GM19324 (cell line): ENCODE results near the gene ARHGEF2.

Experiments used
- ATAC-seq: cut with Tn5 transposase; IDR thresholded peaks from one replicate; pipeline ENCODE4 v1.9.1; 2021; ENCODE audit warnings: mild to moderate bottlenecking, moderate library complexity; ENCODE audit not compliant: unreplicated experiment, low FRiP score

The ARHGEF2 gene

DNA sequence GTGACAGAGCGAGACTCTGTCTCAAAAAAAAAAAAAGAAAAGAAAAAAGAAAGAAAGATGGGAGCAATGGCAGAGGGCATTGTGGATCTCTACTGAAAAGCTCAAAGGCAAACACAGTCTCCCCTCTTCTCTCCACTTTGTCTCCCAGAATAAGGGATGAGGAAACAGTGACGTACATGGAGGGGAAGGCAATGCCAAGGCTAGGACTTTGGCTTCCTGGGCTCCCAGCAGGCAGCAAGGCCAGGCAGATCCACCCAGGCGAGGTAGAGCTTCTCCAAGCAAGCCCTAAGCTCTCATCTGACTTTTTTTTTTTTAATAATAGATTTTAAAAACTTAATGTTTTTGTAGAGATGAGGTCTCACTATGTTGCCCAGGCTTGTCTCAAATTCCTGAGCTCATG lies 4.6 kb downstream of the ARHGEF2 start:
- ATAC-seq = no peak

- ATAC-seq = no peak
These were observed 6.2 kb downstream of the ARHGEF2 start for GRCh38 chr1:155971910-155972809.

GRCh38 chr1:155970531-155971167 lies 7.7 kb downstream of the ARHGEF2 start:
- no peak for ATAC-seq

GRCh38 chr1:155969377-155969791 lies 9.0 kb downstream of the ARHGEF2 start:
- no peak for ATAC-seq

DNA sequence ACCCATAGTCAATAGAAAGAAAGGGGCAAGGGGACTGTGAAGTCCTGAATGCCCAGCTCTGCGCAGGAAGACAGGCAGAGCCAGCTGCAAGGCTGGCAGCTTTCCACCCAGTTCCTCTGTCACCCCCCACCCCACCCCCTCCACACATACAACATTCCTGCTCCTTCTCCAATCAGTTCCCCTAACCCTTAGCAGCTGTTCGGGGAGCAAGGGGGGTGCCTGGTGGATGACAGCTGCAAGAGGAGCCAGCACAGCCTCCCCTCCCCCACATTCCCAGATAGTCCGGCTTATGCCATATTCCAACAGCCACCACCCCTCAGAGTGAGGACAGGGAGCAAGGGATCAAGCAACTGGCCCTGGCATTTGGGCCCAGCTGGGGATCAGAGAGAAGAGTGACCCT lies 9.7 kb downstream of the ARHGEF2 start:
- ATAC-seq = no peak

GRCh38 chr1:155968051-155968400 lies 10.3 kb downstream of the ARHGEF2 start:
- no peak for ATAC-seq

- no peak for ATAC-seq
These were observed 10.9 kb downstream of the ARHGEF2 start for GRCh38 chr1:155967341-155968050.

DNA sequence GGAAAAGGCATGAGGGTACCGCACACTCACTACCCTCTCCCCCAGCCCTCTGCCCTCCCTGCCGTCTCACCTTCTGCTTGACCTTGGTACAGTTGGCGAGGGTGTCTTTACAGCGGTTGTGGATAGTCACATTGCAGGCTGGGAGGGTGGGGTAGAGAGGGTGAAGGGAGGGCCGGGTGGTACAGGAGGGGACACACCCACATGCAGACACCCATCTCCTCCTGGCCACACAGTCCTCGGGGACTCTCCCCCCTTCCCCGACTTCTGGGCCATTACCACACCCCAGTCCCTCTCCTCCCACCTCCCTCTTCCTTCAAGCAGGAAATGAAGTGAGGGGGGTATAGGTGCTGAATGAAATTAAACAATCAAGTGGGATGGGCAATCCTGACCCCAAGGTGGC lies 11.6 kb downstream of the ARHGEF2 start:
- ATAC-seq = no peak

DNA sequence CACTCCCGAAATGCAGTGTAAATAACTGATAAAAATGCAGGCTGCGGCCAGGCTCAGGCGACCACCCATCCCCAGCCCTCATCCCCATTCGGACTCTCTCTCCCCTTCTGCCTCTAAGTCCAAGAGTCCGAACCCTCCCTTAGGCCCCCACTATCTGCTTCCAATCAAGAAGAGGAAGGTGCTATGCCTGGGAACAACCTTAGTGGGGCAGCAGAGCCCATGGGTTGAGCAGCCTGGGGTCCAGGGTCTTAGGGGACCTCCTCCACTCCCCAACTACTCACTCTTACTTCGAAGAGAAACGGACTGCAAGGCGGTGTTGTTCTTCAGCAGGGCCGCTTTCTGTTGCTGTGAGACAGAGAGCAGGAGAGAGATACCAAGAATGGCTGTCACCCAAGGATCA lies 12.2 kb downstream of the ARHGEF2 start:
- no peak for ATAC-seq

DNA sequence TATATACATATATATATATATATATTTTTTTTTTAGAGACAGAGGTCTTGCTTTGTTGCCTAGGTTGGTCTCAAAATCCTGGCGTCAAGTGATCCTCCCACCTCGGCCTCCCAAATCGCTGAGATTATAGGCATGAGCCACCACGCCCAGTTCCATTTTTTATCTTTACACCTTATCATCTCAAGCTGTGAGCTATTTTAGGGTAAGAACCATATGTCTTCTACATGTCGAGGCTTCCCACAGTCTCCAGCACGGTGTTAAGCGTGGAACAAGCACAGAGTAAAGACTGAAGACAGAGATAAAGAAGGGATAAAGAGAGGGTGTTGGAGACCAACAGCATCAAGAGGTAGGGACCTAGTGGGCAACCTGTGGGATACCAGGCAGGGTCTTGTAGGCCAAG lies 14.2 kb downstream of the ARHGEF2 start:
- no peak for ATAC-seq

DNA sequence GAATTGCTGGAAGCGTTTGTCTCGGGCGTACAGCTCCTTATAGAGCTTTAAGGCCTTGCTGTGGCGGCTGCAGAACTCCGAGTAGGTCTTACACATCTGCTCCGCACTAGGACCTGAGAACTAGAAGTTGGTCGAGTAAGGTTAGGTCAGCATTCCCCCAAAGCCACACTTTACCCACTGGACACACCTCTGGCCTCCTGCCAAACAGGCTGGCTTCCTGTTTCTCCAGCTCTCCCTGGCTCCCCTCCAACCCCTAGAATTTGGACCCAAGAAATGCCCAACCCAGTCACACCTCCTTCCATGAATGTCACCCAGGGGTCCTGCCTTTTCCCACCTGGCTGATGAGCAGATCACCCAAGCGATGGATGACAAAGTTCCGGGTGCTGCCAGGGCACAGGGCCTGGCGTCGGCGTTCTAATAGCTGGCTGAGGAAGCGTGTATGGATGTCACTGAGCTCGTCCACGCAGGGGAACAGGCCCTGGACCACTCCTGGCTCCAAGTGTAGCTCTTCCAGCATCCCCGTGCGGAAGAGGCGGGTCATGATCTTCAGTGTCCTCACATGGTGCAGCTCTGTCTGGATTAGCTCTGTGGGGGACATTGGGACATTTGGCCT lies 15.6 kb downstream of the ARHGEF2 start:
- no peak for ATAC-seq

- ATAC-seq = no peak
These were observed 16.4 kb downstream of the ARHGEF2 start for GRCh38 chr1:155961937-155962336.

- ATAC-seq = no peak
These were observed 18.1 kb downstream of the ARHGEF2 start for GRCh38 chr1:155960081-155960745.

- ATAC-seq = no peak
These were observed 20.9 kb downstream of the ARHGEF2 start for GRCh38 chr1:155957411-155957915.

GRCh38 chr1:155954645-155955044 lies 23.7 kb downstream of the ARHGEF2 start:
- ATAC-seq = no peak

DNA sequence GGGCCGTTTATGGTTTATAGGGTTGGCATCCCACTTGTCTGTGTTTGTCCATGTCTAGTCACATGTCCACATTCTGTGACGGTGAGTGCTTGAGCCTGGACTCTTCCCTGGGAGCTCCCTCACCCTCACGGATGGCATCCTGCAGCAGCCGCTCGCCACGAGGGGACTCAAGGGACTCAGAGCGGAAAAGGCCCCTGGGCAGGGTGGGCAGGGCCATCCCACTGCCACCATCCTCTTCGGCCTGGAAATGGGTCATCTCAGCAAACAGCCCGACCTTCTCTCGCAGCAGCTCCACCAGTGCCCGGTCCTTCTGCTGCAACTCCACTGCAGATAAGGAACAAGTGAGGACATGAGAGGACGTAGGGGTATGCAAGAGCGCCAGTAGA lies 25.8 kb downstream of the ARHGEF2 start:
- ATAC-seq = no peak

DNA sequence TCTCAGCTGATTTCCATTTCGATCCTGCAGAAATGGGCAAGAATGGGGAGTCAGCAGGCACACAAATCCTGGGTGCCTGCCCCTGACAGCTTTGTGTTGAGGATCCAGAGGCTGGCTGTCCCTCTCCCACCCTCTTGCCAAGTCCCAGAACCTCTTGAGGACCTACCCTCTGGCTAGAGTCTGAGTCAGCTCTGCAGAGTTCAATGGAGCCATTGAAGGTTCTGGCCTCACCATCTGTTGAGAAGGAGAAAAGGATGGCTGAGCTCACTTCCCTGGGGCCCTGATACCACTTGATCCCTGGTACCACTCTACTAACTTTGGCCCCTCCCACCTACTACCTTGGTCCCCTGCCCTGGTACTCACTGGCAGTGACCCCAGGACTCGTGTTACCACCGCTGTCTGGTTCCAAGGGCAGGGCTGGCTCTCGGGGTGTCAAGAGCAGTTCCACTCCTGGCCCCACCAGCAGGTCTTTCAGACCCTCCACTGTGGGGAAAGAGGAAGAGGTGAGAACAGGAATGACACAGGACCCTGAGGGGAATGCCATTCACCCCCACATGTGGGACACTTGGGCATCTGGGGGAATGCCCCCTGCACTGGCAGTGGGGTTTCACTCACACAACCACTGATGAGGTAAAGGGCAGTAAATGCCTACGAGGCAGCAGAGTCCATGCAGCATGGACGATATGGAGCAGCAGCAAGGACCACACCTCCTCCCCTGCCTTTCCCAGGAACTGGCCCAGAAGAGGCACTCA lies 26.4 kb downstream of the ARHGEF2 start:
- no peak for ATAC-seq

- ATAC-seq = no peak
These were observed 27.5 kb downstream of the ARHGEF2 start for GRCh38 chr1:155950829-155951228.

GRCh38 chr1:155947741-155948140 lies 30.6 kb downstream of the ARHGEF2 start:
- no peak for ATAC-seq

GRCh38 chr1:155947292-155947691 lies 31.1 kb downstream of the ARHGEF2 start:
- ATAC-seq = no peak
